Fibroblast of skin of left biceps (primary cell): ENCODE measurements around the gene ATP9B.
"Not testable (repeated sequence)": the region's sequence is repeated elsewhere in the genome, so short reads cannot be mapped to it uniquely, and the experiment has no call there.

Experiments used
- DNase-seq, 2 experiments: peaks; one replicate each; pipeline ENCODE4 v3.0.0-alpha.2; 2013; ENCODE audit warnings: low read depth in 2 of 2

The ATP9B gene

DNA sequence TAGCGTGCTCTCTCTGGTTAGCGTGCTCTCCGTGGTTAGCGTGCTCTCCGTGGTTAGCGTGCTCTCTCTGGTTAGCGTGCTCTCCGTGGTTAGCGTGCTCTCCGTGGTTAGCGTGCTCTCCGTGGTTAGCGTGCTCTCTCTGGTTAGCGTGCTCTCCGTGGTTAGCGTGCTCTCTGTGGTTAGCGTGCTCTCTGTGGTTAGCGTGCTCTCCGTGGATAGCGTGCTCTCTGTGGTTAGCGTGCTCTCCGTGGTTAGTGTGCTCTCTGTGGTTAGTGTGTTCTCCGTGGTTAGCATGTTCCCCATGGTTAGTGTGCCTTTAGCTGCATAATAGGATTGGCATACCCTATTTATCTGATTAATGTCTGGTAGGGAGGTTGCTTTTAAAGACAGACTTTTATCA is 258.7 kb downstream of the ATP9B start:
- DNase-seq = not testable (repeated sequence)

GRCh38 chr18:79328887-79329286 is 259.7 kb downstream of the ATP9B start:
- no peak for DNase-seq

GRCh38 chr18:79329786-79330185 is 260.6 kb downstream of the ATP9B start:
- DNase-seq = no peak

DNA sequence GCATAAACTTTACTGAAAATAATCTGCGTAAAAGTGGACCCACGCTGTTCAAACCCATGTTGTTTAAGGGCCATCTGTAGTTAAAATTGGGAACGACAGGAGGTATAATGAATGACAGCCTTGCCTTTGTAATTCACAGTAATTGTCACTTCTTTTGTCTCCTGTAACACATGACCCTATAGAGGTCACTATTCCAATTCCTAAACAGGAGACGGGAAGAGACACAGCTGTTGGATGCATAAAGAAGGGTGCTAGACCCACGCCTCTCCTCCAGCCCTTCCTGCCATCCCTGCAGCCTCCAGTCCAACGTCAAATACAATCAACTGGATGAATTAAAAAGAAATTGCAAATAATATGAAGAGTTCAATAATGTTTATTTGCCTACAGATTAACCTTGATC is 263.5 kb downstream of the ATP9B start:
- no peak for DNase-seq

GRCh38 chr18:79333046-79333445 is 263.9 kb downstream of the ATP9B start:
- no peak for DNase-seq

DNA sequence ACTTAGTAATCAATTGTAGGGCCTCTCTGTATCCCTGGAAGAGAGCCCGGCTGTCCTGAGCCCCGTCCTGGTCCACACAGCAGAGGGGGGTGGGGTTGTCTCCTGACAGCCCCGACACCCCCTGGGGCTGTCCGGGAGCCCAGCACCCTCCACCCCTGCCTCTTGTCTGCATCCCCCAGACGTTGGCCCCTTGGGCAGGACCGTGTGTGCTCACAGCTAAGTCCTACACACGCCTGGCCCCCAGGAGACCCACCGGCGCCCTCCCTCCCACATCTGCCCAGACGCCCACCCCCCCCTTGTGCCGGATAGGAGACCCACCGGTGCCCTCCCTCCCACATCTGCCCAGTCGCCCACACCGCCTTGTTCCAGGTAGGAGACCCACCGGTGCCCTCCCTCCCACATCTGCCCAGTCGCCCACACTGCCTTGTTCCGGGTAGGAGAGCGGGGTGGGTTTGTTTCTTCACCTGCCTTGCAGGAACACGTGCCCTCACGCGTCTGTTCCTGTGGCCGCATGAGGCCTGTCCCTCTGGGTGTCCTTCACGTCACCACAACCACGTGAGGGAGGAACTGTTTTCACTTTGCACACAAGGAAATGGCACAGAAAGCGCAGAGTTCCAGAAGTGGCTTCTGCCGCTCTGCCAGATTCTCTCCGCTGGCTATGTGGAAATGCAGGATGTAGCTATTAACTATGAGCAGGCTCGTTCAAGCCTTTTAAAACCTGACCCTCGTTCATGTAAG is 265.5 kb downstream of the ATP9B start:
- DNase-seq = no peak

DNA sequence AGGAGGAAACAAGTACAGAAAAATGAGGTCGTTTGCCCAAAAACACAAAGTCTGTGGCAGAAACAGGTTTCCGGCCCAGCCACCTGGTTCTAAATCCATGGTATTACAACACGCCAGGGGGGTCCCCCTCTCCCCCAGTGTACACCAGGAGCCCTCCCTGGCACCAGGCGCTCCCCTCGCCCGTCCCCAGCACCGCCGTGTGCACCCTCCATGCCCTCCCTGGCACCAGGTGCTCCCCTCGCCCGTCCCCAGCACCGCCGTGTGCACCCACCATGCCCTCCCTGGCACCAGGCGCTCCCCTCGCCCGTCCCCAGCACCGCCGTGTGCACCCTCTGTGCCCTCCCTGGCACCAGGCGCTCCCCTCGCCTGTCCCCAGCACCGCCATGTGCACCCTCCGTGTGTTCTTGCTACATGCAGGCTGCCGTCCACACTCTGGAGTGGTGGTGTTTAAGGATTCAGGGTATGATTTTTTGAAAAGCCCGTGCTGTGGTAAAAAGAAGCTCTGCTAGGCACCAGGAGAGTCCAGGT is 266.7 kb downstream of the ATP9B start:
- no peak for DNase-seq

DNA sequence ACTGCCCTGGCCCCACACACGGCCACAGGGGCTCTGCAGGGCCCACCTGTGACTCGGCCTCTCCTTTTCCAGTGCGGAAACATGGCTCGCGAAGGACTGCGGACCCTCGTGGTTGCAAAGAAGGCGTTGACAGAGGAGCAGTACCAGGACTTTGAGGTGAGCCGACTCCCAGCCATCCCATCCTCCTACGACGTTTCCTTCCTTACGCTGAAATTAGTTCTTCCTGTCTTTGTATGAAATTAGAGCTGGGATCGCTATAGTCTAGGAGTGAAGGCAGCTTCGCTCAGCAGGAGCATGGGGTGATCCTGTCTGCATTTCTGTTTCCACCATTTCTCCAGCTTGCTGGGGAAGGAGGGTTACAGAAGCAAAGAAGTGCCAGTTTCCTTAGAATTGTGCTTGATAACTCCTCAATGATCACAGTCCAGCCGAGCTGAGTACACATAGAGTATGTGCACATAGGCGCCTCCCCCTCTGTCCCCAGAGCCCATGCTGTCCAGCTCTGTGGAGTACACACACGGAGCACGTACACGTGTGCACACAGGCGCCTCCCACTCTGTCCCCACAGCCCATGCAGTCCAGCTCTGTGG is 267.5 kb downstream of the ATP9B start:
- DNase-seq = no peak

DNA sequence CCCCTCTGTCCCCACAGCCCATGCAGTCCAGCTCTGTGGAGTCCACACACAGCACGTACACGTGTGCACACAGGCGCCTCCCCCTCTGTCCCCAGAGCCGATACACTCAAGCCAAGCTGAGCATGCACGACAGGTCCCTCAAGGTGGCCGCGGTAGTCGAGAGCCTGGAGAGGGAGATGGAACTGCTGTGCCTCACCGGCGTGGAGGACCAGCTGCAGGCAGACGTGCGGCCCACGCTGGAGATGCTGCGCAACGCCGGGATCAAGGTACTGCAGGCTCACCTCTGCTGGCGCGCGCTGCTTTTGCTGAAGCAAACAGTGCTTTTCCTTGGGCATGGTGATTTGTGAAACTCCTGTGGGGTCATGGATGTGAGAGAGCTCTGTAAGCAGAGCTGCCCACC is 268.0 kb downstream of the ATP9B start:
- DNase-seq = no peak

DNA sequence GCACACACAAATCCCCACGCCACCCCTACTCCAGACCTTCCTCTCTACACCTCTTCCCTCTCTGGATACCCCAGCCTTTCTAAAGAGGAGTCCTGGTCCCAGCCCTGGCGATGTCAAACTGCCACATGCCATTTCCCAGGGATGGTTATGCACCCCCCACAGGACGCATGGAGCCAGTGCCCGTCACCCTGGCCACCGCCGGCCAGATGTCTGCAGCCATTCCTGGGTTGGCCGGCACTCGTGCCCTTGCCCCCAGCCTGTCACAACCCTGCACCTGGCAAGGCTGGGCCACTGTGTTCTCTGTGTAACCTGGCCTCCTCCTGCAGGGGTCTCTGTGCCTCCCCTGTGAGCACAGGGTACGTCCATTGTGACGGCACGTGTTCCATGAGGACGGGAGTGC is 268.4 kb downstream of the ATP9B start:
- DNase-seq = no peak

- DNase-seq = no peak
Observed at GRCh38 chr18:79339094-79339908, 270.1 kb downstream of the ATP9B start.

DNA sequence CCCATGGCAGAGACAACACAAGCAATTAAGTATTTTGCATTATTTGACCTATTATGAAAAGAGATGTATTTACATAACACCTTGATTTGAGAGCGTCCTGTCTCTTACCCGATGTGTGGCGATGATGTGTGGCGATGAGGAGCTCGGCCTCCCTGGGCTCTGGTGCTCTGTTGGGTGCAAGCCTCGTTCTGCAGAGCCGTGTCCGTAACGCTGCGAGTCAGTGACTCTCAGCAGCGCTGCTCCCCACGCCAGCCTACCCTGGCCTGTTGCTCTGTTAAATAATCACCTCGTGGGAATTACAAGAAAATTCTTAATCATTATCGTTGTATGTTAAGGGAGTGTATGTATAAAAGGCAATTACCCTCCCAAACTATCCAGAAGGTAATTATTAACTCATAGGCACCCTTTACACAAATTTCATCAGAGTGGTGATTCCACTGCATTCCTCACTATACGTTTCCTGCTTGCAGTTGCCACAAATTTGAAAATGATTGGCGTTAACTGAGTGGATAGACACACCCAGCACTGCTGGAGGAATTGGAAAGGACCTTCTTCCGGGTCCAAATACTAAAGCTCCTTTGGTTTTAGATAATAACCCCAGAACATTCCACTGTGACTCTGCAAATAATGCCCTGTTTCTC is 274.5 kb downstream of the ATP9B start:
- no peak for DNase-seq

DNA sequence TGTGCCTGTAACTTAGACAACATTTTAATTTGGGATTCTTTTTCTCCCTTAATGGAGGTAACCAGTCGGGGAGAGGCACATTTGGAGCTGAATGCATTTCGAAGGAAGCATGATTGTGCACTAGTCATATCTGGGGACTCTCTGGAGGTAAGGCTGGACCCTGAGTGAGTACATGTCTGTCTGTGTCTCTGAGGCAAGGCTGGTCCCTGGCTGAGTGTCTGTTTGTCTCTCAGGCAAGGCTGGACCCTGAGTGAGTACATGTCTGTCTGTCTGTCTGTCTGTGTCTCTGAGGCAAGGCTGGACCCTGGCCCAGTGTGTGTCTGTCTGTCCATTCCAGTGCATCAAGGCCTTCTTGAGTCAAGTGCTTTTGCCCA is 275.0 kb downstream of the ATP9B start:
- DNase-seq = no peak

DNA sequence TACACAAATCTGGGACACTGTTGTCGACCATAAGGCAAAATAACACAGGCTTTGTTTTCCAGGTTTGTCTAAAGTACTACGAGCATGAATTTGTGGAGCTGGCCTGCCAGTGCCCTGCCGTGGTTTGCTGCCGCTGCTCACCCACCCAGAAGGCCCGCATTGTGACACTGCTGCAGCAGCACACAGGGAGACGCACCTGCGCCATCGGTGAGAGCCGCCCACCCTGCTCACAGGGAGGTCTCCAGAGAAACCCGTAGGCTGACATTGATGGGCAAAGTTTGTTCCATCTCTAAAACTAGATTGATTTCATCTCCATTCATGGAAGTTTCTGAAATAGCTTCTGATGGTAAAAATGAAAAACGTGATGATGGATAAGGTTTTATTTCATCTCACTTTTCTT is 276.2 kb downstream of the ATP9B start:
- DNase-seq = no peak

- DNase-seq = no peak
Observed at GRCh38 chr18:79345981-79346380, 276.8 kb downstream of the ATP9B start.

DNA sequence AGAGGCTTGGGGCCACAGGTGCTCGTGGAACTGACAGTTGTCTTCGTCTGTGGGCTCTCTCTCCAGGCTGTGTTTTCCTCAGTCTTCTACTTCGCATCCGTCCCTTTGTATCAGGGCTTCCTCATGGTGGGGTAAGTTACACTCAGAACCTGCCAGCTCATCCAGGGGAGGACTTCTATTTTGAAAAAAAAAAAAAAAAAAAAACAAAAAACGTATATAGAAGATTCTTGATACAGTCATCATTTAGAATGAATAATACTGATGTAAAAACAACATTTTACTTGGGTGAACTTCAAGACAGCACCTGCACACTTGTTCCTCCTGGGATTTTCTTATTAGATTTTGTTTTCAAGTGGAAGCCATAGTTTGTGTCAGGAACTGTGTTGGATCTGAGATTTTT is 278.9 kb downstream of the ATP9B start:
- no peak for DNase-seq

DNA sequence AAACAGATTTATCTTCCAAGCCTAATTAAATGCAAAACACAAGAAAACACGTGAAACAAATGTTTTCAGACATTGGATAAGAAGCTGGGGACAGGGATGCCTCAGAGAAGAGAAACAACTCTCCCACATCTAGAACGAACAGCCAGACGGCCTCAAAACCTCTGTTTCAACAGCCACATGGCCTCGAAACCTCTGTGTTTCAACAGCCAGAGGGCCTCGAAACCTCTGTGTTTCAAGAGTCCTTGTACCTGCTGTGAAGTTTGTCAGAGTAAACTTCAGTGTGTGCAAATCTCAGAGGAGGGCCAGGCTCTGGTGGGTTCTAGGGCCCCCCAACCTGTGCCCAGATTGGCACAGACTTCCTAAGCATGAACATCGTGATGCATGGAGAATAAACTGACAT is 283.2 kb downstream of the ATP9B start:
- no peak for DNase-seq

DNA sequence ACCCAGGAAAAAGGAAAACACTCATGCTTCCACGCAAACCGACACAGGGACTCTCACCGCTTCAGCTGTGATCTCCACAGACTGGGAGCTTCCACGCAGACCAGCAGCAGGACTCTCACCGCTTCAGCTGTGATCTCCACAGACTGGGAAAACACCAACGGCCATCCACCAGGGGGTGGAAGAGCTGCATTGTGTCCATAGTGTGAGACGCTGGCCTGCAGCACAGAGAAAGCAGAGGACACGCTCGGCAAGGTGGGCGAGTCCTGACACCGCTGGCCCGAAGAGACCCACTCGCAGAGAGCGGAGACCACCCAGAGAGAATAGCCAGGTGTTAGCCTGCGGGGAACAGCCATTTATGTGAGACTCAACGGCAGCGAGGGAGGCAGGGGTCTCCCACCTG is 284.1 kb downstream of the ATP9B start:
- DNase-seq = no peak

GRCh38 chr18:79354350-79354749 is 285.2 kb downstream of the ATP9B start:
- no peak for DNase-seq

- no peak for DNase-seq
Observed at GRCh38 chr18:79355433-79356335, 286.5 kb downstream of the ATP9B start.

DNA sequence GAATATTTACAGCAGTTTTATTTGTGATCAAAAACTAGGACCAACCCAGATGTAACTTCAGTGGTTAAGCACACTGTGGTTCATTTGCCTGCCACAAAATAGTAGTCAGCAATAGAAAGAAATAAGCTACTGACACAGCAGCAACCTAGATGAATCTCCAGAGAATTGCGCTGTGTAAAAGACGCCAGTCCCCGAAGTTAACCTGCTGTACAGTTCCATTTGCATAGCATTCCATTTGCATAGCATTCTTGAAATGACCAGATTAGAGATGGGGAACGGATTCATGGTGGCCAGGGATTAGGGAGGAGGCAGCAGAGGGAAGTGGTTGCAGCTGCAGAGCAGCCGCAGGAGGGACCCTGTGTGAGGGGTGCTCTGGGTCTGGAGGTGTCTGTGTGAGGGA is 287.2 kb downstream of the ATP9B start:
- DNase-seq = no peak
